Natural killer cell (primary cell): Measurements from ENCODE around the gene PTPRB. TPM values are rescaled to one million over a fixed set of nuclear protein-coding genes. Genes with fewer than 3 reads are reported as not detected.

Experiments used
- ATAC-seq, 3 donors: fragments of 150-1000 bp in 2 of 3; fragments of 200-7000 bp in 1 of 3; cut with Tn5 transposase; 1 replicate in 1 of 3; 2 replicates in 2 of 3; pipeline ENCODE4 v1.10.0; 2021; ENCODE audit warnings: mild to moderate bottlenecking in 2 of 3, moderate library complexity in 2 of 3
- DNase-seq, 2 donors: peaks; one replicate each; pipeline versions ENCODE4 v3.0.0 to v3.0.0-alpha.2; 2013 to 2021; ENCODE audit warnings: mixed read lengths in 1 of 2
- H3K27ac ChIP-seq: one replicate; pipeline ENCODE4 v1.5.1; 2013; ENCODE audit warnings: mild to moderate bottlenecking, low read length
- H3K27me3 ChIP-seq: one replicate; pipeline ENCODE4 v1.6.1; 2013; ENCODE audit warnings: low read length; ENCODE audit not compliant: control insufficient read depth, insufficient read depth
- H3K36me3 ChIP-seq: one replicate; pipeline ENCODE4 v1.6.1; 2013; ENCODE audit warnings: low read length; ENCODE audit not compliant: control insufficient read depth, insufficient read depth
- H3K4me1 ChIP-seq: one replicate; pipeline ENCODE4 v1.6.1; 2013; ENCODE audit warnings: low read length; ENCODE audit not compliant: control insufficient read depth, insufficient read depth
- H3K4me3 ChIP-seq: one replicate; pipeline ENCODE4 v1.5.1; 2013; ENCODE audit warnings: low read length
- H3K9me3 ChIP-seq: one replicate; pipeline ENCODE4 v1.6.1; 2013; ENCODE audit warnings: low read length; ENCODE audit not compliant: control insufficient read depth, insufficient read depth
- H3K27ac Mint-ChIP-seq, 2 donors: one replicate each; pipeline ENCODE4 v1.8.0; 2022; ENCODE audit warnings: mild to moderate bottlenecking in 2 of 2, mixed read lengths in 2 of 2, moderate library complexity in 1 of 2
- H3K27me3 Mint-ChIP-seq, 2 donors: one replicate each; pipeline ENCODE4 v1.8.0; 2022; ENCODE audit warnings: low read depth in 2 of 2, mixed read lengths in 2 of 2
- H3K36me3 Mint-ChIP-seq: one replicate; pipeline ENCODE4 v1.8.0; 2022; ENCODE audit warnings: mixed read lengths
- H3K4me1 Mint-ChIP-seq, 2 donors: one replicate each; pipeline ENCODE4 v1.8.0; 2022; ENCODE audit warnings: mixed read lengths in 2 of 2
- H3K4me3 Mint-ChIP-seq: one replicate; pipeline ENCODE4 v1.8.0; 2022; ENCODE audit warnings: mild to moderate bottlenecking, moderate library complexity, mixed read lengths
- H3K9me3 Mint-ChIP-seq, 2 donors: one replicate each; pipeline ENCODE4 v1.8.0; 2022; ENCODE audit warnings: mixed read lengths in 2 of 2
- WGBS: methylation state at CpG from one replicate; pipeline ENCODE4 v1.1.7; 2013; ENCODE audit warnings: missing lambda C conversion rate; ENCODE audit not compliant: insufficient coverage; 5-methylcytosine and 5-hydroxymethylcytosine counted together
- intact Hi-C: fragments of 100-400 bp; cut with micrococcal nuclease; formaldehyde crosslinking; loops from one replicate; pipeline ENCODE4 v1.14.2; 2022
- total RNA-seq, 4 donors: library from RNA; stranded (reverse); fragments of 120-200 nt in 1 of 4; gene quantifications; one replicate each; pipeline versions ENCODE4 v1.2.3 to v1.2.4, GENCODE V29; 2013 to 2022
- TF ChIP-seq, protein P1 (sequence below): fragments of 200-600 bp; IDR thresholded peaks from one replicate; pipeline ENCODE4 v1.8.0; 2022; ENCODE audit warnings: antibody characterized with exemption

Gene PTPRB
- total RNA-seq, 3 donors from 2014 or later (not counting 1 experiment from before 2014, with no cell fraction given): 2.3 to 7.8 (median 5.5) TPM

DNA sequence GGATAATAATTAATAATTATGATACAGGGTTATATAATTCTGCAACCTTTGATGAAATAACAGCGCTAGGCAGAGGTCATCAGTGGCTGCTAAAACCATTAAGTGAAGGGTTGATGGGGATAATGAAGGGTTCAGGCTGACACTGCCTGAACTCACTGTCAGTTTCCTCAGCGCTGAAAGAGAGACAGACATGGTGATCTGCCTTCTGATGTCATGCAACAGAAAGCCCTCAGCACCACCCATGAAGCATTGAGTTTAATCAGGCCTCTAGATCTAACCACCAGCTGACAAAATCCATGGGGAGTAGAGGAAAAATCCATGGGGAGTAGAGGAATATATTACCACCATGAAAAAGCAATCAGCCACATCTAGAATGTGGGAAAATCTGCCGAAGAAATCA lies 107.6 kb downstream of the PTPRB start:
- DNase-seq: no peak
- H3K4me3 Mint-ChIP-seq: no peak overlapping the region
- H3K36me3 Mint-ChIP-seq: no peaks in the 10 kb centered on the region
- Histone ChIP-seq H3K4me3 (no peak overlapping the region), H3K9me3 (no peaks in the 10 kb centered on the region), H3K4me1 (no peaks in the 10 kb centered on the region), H3K27me3 (no peaks in the 10 kb centered on the region), H3K36me3 (no peaks in the 10 kb centered on the region), H3K27ac (no peak overlapping the region)
- no peaks in the 10 kb centered on the region for H3K9me3 Mint-ChIP-seq
- H3K27me3 Mint-ChIP-seq: no peaks in the 10 kb centered on the region
- ATAC-seq: no peak
- H3K4me1 Mint-ChIP-seq: no peaks in the 10 kb centered on the region
- WGBS: 100% methylated on average over 2 of the region's 3 CpGs
- intact Hi-C loops: no loop called here
- TF ChIP-seq, protein P1, sequence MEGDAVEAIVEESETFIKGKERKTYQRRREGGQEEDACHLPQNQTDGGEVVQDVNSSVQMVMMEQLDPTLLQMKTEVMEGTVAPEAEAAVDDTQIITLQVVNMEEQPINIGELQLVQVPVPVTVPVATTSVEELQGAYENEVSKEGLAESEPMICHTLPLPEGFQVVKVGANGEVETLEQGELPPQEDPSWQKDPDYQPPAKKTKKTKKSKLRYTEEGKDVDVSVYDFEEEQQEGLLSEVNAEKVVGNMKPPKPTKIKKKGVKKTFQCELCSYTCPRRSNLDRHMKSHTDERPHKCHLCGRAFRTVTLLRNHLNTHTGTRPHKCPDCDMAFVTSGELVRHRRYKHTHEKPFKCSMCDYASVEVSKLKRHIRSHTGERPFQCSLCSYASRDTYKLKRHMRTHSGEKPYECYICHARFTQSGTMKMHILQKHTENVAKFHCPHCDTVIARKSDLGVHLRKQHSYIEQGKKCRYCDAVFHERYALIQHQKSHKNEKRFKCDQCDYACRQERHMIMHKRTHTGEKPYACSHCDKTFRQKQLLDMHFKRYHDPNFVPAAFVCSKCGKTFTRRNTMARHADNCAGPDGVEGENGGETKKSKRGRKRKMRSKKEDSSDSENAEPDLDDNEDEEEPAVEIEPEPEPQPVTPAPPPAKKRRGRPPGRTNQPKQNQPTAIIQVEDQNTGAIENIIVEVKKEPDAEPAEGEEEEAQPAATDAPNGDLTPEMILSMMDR: no peak
- H3K27ac Mint-ChIP-seq: no peak overlapping the region

DNA sequence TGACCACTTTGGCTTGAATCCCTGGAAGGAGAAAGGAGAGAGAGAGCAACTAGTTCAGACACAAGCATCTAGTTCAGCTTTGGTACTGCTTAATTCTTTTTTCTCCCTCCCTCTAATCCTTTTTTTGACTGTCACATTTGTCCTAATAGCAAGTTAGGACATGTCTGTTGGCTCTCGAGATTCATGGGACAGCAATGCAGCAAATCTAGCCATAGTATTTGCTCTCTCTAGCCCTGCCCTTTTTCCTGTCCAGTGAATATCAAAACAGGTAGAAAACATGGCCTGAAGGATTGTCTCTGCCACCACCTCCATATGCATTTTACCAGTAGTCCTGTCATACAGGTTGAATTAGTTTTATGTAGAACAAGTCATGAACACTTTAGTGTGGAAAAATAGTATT lies 116.4 kb downstream of the PTPRB start:
- H3K4me1 ChIP-seq: no peaks in the 10 kb centered on the region
- intact Hi-C loops: no loop called here
- H3K4me3 ChIP-seq: no peak overlapping the region
- H3K36me3 ChIP-seq: no peaks in the 10 kb centered on the region
- no peak for DNase-seq
- TF ChIP-seq, protein P1: no peak
- no peaks in the 10 kb centered on the region for H3K27me3 ChIP-seq
- ATAC-seq: no peak
- 96% methylated on average over 1 of the region's 1 CpG for WGBS
- H3K36me3 Mint-ChIP-seq: no peaks in the 10 kb centered on the region
- no peak overlapping the region for H3K4me3 Mint-ChIP-seq
- H3K9me3 Mint-ChIP-seq: no peaks in the 10 kb centered on the region
- H3K27ac ChIP-seq: no peak overlapping the region
- no peak overlapping the region for H3K27ac Mint-ChIP-seq
- no peaks in the 10 kb centered on the region for H3K9me3 ChIP-seq
- no peaks in the 10 kb centered on the region for H3K4me1 Mint-ChIP-seq
- H3K27me3 Mint-ChIP-seq: no peaks in the 10 kb centered on the region

GRCh38 chr12:70513426-70513825 lies 123.8 kb downstream of the PTPRB start:
- Mint-ChIP-seq H3K36me3 (no peaks in the 10 kb centered on the region), H3K27ac (no peak overlapping the region), H3K27me3 (peaks cover 4 to 19% of the 10 kb centered on the region in 2 donors), H3K9me3 (no peaks in the 10 kb centered on the region), H3K4me1 (no peaks in the 10 kb centered on the region), H3K4me3 (no peak overlapping the region)
- no peak overlapping the region for H3K27ac ChIP-seq
- H3K9me3 ChIP-seq: no peaks in the 10 kb centered on the region
- H3K4me3 ChIP-seq: no peak overlapping the region
- H3K4me1 ChIP-seq: no peaks in the 10 kb centered on the region
- TF ChIP-seq, protein P1: no peak
- H3K36me3 ChIP-seq: no peaks in the 10 kb centered on the region
- DNase-seq (no peak), ATAC-seq (no peak)
- no peaks in the 10 kb centered on the region for H3K27me3 ChIP-seq
- intact Hi-C loops: no loop called here

DNA sequence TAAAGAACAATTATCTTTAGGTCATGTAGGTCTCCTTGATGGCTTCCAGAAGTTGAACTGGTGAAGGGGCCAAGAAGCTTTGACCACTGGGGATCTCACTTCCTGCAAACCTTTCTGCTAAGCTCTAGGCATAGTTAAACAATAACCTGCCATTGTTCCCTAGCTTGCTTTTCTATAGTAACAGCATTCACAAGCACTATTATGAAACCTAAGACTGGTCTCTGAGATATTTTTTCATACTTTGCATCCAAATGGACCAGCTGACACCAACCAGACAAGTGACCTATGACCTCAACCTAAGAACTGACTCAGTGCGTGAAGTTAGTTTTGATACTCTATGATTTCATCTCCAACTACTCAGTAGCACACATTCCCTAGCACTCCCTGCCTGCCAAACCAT lies 129.1 kb downstream of the PTPRB start:
- H3K4me1 ChIP-seq: no peaks in the 10 kb centered on the region
- Mint-ChIP-seq H3K4me1 (no peaks in the 10 kb centered on the region), H3K27ac (no peak overlapping the region), H3K9me3 (no peaks in the 10 kb centered on the region), H3K36me3 (no peaks in the 10 kb centered on the region), H3K4me3 (no peak overlapping the region), H3K27me3 (peaks cover 14 to 17% of the 10 kb centered on the region in 2 donors)
- intact Hi-C loops: no loop called here
- H3K27me3 ChIP-seq: no peaks in the 10 kb centered on the region
- WGBS: 100% methylated on average over 1 of the region's 1 CpG
- no peaks in the 10 kb centered on the region for H3K9me3 ChIP-seq
- ATAC-seq: no peak
- TF ChIP-seq, protein P1: no peak
- no peak overlapping the region for H3K4me3 ChIP-seq
- H3K36me3 ChIP-seq: no peaks in the 10 kb centered on the region
- no peak overlapping the region for H3K27ac ChIP-seq
- no peak for DNase-seq
